Testis (tissue), 3 donors: ENCODE results near the gene RAB8A. TPM values are rescaled to one million over a fixed set of nuclear protein-coding genes. Genes with fewer than 3 reads are reported as not detected.

Experiments
- DNase-seq: peaks from one replicate; pipeline ENCODE4 v3.0.0-alpha.2; 2019
- H3K27ac ChIP-seq, 2 donors: fragments of 200-600 bp; sonication (generic); one replicate each; pipeline ENCODE4 v1.5.1; 2019
- H3K27me3 ChIP-seq: fragments of 200-600 bp; sonication (generic); one replicate; pipeline ENCODE4 v1.5.1; 2019
- H3K36me3 ChIP-seq: fragments of 200-600 bp; sonication (generic); one replicate; pipeline ENCODE4 v1.5.1; 2017; ENCODE audit warnings: low read depth; ENCODE audit errors: missing control alignments
- H3K4me1 ChIP-seq: fragments of 200-600 bp; sonication (generic); one replicate; pipeline ENCODE4 v1.5.1; 2019
- H3K4me3 ChIP-seq, 2 donors: fragments of 200-600 bp; sonication (generic); one replicate each; pipeline ENCODE4 v1.5.1; 2017 to 2019
- H3K9me3 ChIP-seq: fragments of 200-600 bp; sonication (generic); one replicate; pipeline ENCODE4 v1.5.1; 2017
- CTCF ChIP-seq, 3 experiments: fragments of 450-650 bp in 2 of 3; fragments of 200-600 bp in 1 of 3; sonication (generic) in 1 of 3; IDR thresholded peaks; one replicate each; pipeline ENCODE4 v1.5.1; 2016 to 2019; ENCODE audit warnings: antibody characterized with exemption in 3 of 3, mild to moderate bottlenecking in 2 of 3, moderate library complexity in 1 of 3
- POLR2A ChIP-seq: fragments of 450-650 bp; IDR thresholded peaks from one replicate; pipeline ENCODE4 v1.6.1; 2017; ENCODE audit warnings: antibody characterized with exemption, mild to moderate bottlenecking, moderate library complexity
- WGBS, 2 donors: methylation state at CpG; one replicate each; pipeline ENCODE4 v1.1.5; 2018; 5-methylcytosine and 5-hydroxymethylcytosine counted together
- intact Hi-C: fragments of 100-400 bp; cut with DNase I; formaldehyde crosslinking; loops from one replicate; pipeline ENCODE4 v1.15.1; 2023; ENCODE audit warnings: low total_unique reads
- polyA plus RNA-seq: library from polyadenylated mRNA; stranded (reverse); fragments of 350-450 nt; fragmentation: Illumina TruSeq; extraction: RNeasy Lipid Tissue Mini Kit (QIAGEN cat#74804); gene quantifications from one replicate; pipeline ENCODE4 v1.2.3, GENCODE V29; 2014; ENCODE audit warnings: low read depth, low replicate concordance; ENCODE audit not compliant: insufficient read depth
- total RNA-seq, 2 donors: library from RNA; depleted of rRNA; stranded (reverse); fragments of >200 nt; gene quantifications; one replicate each; pipeline ENCODE4 v1.2.3, GENCODE V29; 2016

Gene RAB8A
- total and polyA plus RNA-seq, 3 donors from 2014 or later: 45.9 to 69.0 (median 63.3) TPM

DNA sequence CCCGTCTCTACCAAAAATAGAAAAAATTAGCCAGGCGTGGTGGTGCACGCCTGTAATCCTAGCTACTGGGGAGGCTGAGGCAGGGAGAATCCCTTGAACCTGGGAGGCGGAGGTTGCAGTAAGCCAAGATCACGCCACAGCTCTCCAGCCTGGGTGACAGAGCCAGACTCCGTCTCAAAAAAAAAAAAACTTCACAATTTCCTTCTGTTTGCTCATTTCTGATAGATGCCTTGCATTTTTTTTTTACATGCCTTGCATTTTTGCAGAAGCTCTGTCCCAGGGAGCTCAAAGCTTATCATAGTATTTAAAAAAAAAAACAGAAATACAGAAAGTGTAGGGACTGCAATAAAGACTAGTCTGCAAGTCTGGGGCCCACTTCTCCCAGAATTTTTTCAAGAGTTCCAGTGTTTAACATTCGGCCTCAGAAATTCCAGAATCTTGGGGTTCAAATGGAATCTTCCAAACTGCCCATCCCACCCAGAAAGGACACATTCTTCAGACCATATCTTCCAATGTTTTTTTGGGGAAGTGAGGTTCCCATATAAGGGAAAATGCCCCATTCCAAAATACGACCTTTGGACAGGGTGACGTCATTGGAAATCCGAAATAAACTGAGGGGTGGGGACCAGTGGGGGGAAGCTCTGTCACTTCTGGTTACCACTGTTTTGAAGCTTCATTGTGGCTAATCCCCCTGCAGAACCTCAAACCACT lies 17.2 kb upstream of the RAB8A start:
- H3K4me3 ChIP-seq: no peak overlapping the region
- DNase-seq: no peak
- H3K27ac ChIP-seq: peak overlapping the region; percentile 35 to 61
- 63 to 72% methylated on average over 10 of the region's 10 CpGs for WGBS, 2 donors
- no peaks in the 10 kb centered on the region for H3K9me3 ChIP-seq
- no peaks in the 10 kb centered on the region for H3K36me3 ChIP-seq
- TF ChIP-seq CTCF (IDR thresholded peaks at IDR 0.05) (no peak), POLR2A (no peak)
- intact Hi-C loops: no loop called here
- peaks cover 12% of the 10 kb centered on the region for H3K4me1 ChIP-seq
- no peaks in the 10 kb centered on the region for H3K27me3 ChIP-seq

- peak overlapping the region; percentile 35 to 61 for H3K27ac ChIP-seq
- intact Hi-C loops: no loop called here
Observed at GRCh38 chr19:16095071-16095571, 16.6 kb upstream of the RAB8A start.

GRCh38 chr19:16096280-16096855 lies 15.3 kb upstream of the RAB8A start:
- H3K4me1 ChIP-seq: peaks cover 9% of the 10 kb centered on the region
- H3K36me3 ChIP-seq: no peaks in the 10 kb centered on the region
- intact Hi-C loops: no loop called here
- no peak for DNase-seq
- TF ChIP-seq POLR2A (no peak), CTCF (IDR thresholded peaks at IDR 0.05) (no peak)
- no peaks in the 10 kb centered on the region for H3K9me3 ChIP-seq
- 83 to 86% methylated on average over 10 of the region's 10 CpGs for WGBS, 2 donors
- no peak overlapping the region for H3K4me3 ChIP-seq
- no peak overlapping the region for H3K27ac ChIP-seq
- no peaks in the 10 kb centered on the region for H3K27me3 ChIP-seq

More at GRCh38 chr19:16095071-16095571, 16.6 kb upstream of the RAB8A start:
- WGBS, 2 donors: 42 to 67% methylated on average over 13 of the region's 13 CpGs
- Histone ChIP-seq H3K36me3 (no peaks in the 10 kb centered on the region), H3K4me1 (peaks cover 10% of the 10 kb centered on the region), H3K4me3 (no peak overlapping the region), H3K27me3 (no peaks in the 10 kb centered on the region), H3K9me3 (no peaks in the 10 kb centered on the region)
- TF ChIP-seq CTCF (IDR thresholded peaks at IDR 0.05) (no peak), POLR2A (no peak)
- no peak for DNase-seq

GRCh38 chr19:16098416-16098768 lies 13.3 kb upstream of the RAB8A start:
- intact Hi-C loops: no loop called here
- Histone ChIP-seq H3K9me3 (no peaks in the 10 kb centered on the region), H3K4me1 (peaks cover 4% of the 10 kb centered on the region), H3K4me3 (no peak overlapping the region), H3K36me3 (no peaks in the 10 kb centered on the region), H3K27ac (peak overlapping the region in 1 of 2 donors; percentile 57), H3K27me3 (no peaks in the 10 kb centered on the region)
- TF ChIP-seq POLR2A (no peak), CTCF (IDR thresholded peaks at IDR 0.05) (no peak)
- no peak for DNase-seq
- WGBS, 2 donors: 73 to 80% methylated on average over 6 of the region's 6 CpGs
